ENCODE measurements around the gene SLC22A1. TPM values are rescaled to one million over a fixed set of nuclear protein-coding genes. Genes with fewer than 3 reads are reported as not detected.

The SLC22A1 gene
- total RNA-seq, 3 donors from 2014 or later (not counting 1 experiment from before 2014, with no cell fraction given): 1.4 to 4.5 (median 3.0) TPM

Other genes with a start within 250 kb of the SLC22A1 start
- not detected for gene MAS1, start 230.8 kb upstream of the SLC22A1 start, total RNA-seq
- gene IGF2R, start 152.7 kb upstream of the SLC22A1 start, total RNA-seq: 100 to 1,000 TPM; 208 to 282 (median 253) TPM
- gene SLC22A2, start 137.0 kb downstream of the SLC22A1 start, total RNA-seq: not detected
- gene SLC22A3, start 226.6 kb downstream of the SLC22A1 start, total RNA-seq: not detected

Data from natural killer cell (primary cell).